C4-2B (cell line): ENCODE measurements around the gene ARGLU1.

Experiments used
- H3K27ac ChIP-seq: fragments of 450-650 bp; 2 replicates; pipeline ENCODE4 v1.5.1; 2017
- ZFX ChIP-seq: fragments of 450-650 bp; IDR thresholded peaks from 2 replicates; pipeline ENCODE4 v1.6.1; 2017
- TF ChIP-seq, protein P1 (sequence below): fragments of 450-650 bp; conservative IDR thresholded peaks from 2 replicates; pipeline ENCODE4 v1.5.1; 2017; ENCODE audit warnings: mild to moderate bottlenecking

Gene ARGLU1

GRCh38 chr13:106532111-106532929 lies 35.6 kb downstream of the ARGLU1 start:
- TF ChIP-seq, protein P1, sequence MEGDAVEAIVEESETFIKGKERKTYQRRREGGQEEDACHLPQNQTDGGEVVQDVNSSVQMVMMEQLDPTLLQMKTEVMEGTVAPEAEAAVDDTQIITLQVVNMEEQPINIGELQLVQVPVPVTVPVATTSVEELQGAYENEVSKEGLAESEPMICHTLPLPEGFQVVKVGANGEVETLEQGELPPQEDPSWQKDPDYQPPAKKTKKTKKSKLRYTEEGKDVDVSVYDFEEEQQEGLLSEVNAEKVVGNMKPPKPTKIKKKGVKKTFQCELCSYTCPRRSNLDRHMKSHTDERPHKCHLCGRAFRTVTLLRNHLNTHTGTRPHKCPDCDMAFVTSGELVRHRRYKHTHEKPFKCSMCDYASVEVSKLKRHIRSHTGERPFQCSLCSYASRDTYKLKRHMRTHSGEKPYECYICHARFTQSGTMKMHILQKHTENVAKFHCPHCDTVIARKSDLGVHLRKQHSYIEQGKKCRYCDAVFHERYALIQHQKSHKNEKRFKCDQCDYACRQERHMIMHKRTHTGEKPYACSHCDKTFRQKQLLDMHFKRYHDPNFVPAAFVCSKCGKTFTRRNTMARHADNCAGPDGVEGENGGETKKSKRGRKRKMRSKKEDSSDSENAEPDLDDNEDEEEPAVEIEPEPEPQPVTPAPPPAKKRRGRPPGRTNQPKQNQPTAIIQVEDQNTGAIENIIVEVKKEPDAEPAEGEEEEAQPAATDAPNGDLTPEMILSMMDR = no peak
- no peak for TF ChIP-seq ZFX
- peak overlapping the region; percentile 71 for H3K27ac ChIP-seq

DNA sequence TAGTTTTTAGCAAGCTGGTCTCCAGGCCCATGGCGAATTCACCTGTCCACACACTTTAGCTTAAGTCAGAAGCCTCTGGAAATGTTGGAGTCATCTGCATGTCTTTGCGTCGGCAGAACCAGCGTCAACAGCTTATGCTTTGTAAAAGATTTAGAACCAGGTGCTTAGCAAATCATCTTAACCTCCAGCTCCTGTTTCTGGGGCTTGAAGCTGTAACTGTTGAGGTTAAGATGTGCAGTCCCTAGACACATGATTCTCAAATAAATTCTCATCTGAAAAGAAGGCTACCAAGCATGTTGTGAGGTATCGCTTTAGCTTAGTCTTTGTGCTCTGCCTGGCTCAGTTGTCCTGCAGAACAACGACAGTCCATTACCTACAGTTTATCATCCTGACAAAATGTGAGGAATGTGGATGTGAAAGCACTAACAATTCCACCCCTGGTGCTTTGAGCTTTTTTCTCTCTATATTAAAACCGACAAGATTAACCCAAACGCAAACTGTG lies 36.9 kb downstream of the ARGLU1 start:
- TF ChIP-seq ZFX = no peak
- TF ChIP-seq, protein P1 = no peak
- no peak overlapping the region; the same call in 1 of the 2 replicates for H3K27ac ChIP-seq

DNA sequence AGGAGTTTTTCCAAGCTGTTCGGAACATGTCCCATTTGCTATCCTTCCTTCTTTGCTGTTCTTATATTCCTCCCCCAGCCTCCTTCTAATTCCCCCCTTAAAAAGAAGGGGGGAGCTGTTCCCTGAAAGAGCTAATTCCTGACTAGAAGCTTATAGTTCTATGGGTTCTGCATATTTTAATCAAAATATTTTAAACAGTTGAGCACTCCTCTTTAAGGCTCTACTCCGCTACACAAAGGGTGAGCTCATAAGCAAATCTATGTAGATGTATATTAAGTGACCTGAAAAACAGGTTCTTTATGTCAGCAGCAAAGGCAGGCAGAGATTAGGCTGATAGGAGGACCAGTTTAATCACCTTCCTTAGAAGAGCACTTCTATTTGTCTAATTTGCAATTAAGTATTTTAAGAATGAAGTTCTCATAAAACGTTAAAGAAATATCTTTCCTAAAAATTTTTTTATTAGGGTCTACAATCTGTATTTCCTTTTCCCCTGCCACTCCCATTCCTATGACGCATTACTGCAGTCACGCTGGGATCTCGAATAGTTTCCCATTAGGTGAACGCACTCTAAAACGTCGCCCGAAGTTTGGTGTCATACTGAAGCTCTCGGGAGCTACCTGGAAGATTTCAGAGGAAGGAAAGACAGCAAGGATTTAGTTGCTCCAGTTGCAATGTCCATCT lies 37.6 kb downstream of the ARGLU1 start:
- TF ChIP-seq, protein P1 = no peak
- no peak for TF ChIP-seq ZFX
- H3K27ac ChIP-seq = no peak overlapping the region; the same call in 1 of the 2 replicates

GRCh38 chr13:106529415-106530170 lies 38.3 kb downstream of the ARGLU1 start:
- H3K27ac ChIP-seq = no peak overlapping the region
- TF ChIP-seq ZFX = no peak
- TF ChIP-seq, protein P1 = no peak

GRCh38 chr13:106528718-106529414 lies 39.1 kb downstream of the ARGLU1 start:
- TF ChIP-seq, protein P1 = no peak
- TF ChIP-seq ZFX = no peak
- no peak overlapping the region for H3K27ac ChIP-seq

DNA sequence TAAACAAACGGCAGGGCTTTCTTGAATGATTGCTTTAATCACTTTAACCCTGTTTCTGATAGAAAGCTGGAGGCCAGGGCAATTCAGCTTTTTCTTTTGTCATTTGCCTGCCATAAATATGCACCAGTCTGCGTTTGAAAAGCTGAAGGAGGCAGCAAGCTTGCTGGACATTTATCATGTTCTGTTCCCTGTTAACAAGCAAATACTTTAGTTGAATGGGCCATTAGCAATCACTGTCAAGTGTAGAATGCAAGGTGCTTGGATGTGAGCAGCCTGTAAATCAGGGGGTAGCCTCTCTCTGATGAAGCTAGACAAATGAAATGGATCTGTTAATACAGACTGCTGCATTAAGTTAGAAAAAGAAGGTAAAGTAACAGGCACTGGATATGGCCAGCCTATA lies 40.1 kb downstream of the ARGLU1 start:
- H3K27ac ChIP-seq = no peak overlapping the region
- TF ChIP-seq, protein P1 = no peak
- TF ChIP-seq ZFX = no peak
